Retinal pigment epithelial cell (primary cell): ENCODE data around the gene SFRP5.
A peak's percentile ranks its signal among the peaks of the same experiment; 100 is the strongest.

Experiments used
- DNase-seq: peaks from one replicate; pipeline ENCODE4 v3.0.0-alpha.2; 2010; ENCODE audit warnings: low read depth
- H3K4me3 ChIP-seq: 2 replicates; pipeline ENCODE4 v1.5.1; 2011; ENCODE audit warnings: mild to moderate bottlenecking, low read length, control low read depth, moderate library complexity
- TF ChIP-seq, protein P1 (sequence below): conservative IDR thresholded peaks from 2 replicates; pipeline ENCODE4 v1.5.1; 2011; ENCODE audit warnings: low read depth, low read length, control low read depth, inconsistent platforms

SFRP5 gene

GRCh38 chr10:97779492-97779891 lies 7.7 kb upstream of the SFRP5 start:
- no peak overlapping the region for H3K4me3 ChIP-seq
- DNase-seq: no peak
- TF ChIP-seq, protein P1, sequence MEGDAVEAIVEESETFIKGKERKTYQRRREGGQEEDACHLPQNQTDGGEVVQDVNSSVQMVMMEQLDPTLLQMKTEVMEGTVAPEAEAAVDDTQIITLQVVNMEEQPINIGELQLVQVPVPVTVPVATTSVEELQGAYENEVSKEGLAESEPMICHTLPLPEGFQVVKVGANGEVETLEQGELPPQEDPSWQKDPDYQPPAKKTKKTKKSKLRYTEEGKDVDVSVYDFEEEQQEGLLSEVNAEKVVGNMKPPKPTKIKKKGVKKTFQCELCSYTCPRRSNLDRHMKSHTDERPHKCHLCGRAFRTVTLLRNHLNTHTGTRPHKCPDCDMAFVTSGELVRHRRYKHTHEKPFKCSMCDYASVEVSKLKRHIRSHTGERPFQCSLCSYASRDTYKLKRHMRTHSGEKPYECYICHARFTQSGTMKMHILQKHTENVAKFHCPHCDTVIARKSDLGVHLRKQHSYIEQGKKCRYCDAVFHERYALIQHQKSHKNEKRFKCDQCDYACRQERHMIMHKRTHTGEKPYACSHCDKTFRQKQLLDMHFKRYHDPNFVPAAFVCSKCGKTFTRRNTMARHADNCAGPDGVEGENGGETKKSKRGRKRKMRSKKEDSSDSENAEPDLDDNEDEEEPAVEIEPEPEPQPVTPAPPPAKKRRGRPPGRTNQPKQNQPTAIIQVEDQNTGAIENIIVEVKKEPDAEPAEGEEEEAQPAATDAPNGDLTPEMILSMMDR: no peak

DNA sequence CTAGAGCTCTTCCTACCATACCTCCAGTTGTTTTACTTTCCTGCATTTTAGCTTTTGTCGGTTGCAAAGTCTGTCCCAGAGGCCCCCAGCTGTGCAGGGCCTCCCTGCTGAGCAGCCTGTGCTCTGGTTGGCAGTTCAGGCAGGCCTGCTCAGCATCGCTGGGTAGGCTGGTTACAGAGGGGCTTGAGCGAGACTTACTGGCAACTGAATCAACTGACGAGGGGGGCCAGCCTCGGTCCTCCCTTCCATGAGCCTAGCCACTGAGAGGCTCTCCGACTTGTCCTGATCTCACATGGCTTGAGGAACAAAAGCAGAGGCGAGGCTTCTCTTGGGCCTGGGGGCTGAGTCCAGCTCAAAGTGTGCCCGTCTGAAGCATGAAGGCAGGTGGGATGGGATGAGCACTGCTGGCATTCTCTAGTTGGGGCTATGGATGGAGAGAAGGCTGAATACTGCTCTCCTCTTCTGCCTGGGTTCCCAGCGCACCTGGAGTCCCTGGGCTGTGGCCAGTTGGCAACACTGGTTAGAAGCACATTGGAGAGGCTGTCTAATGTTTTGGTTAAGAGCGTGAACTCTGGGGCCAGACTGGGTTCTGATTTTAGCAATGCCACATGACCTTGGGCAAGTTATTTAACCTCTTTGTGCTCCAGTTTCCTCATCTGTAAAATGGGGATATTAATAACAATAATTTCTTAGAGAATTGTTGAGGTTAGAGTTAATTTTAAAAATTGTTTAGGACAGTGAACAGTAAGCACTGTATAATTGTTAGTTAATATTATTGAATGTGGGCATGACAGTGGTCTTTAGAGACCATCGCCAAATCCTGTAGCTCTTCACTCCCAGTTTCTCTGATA lies 6.9 kb upstream of the SFRP5 start:
- no peak overlapping the region for H3K4me3 ChIP-seq
- TF ChIP-seq, protein P1: no peak
- DNase-seq: no peak

DNA sequence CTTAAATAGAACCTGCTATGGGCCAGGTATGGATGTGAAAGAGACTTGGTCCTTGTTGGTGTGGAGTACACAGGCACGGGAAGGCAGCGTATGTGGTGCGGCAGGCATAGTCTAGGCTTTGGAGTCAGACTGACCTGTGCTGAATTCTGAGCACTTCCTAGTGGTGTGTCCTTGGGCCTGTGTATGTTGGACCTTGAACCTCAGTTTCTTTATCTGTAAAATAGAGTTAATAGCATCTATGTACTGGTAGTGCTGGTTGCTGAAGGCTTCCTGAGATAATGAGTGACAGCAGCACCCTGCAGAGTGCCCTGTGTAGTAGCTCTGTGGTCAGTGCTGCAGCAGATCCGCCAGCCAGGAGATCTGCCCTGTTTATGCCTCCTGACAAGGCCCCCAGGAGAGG lies 5.3 kb upstream of the SFRP5 start:
- TF ChIP-seq, protein P1: no peak
- no peak overlapping the region for H3K4me3 ChIP-seq
- no peak for DNase-seq

DNA sequence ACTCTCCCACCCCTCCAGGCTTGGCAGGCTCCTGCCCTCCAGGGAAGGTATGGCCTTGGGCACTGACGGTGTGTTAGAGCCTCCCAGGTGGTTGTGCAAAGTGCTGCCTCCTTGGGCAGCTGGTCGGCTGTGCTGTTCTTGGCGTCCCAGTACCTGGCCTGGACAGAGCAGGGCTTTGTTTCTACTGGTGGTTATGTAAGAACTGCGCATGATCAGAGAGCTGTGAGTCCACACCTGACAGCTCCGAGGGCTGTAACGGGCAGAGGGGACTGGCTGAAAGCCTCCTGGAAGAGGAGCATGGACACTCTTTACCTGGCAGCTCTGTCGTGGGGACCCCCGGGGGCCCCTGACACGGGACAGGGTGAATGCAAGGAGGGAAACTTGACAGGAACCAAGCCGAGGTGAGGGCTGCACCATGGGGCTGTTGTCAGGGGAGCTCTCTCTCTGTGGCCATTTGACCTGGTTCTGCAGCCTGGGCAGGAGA lies 3.1 kb upstream of the SFRP5 start:
- TF ChIP-seq, protein P1: no peak
- no peak for DNase-seq
- no peak overlapping the region for H3K4me3 ChIP-seq

DNA sequence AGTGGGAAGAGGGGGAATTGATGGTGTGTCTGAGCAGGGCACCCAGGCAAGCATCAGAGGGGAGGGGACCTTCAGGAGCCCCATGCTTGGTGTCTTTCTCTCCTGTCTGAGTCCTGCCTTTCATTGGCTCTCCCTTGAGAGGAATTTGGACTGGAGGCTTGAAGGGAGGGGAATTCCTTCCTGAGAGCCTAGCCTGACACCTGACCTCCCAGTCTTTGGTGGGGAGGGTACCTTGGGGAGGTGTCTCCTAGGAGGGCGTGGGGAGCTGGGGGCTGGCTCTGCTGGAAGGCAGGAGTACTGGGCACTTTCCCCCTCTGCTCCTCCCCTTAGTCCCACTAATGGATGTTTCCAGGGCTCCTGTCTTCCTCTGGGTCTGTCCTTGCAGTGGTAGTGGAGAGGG lies 1.3 kb upstream of the SFRP5 start:
- no peak for DNase-seq
- TF ChIP-seq, protein P1: no peak
- H3K4me3 ChIP-seq: no peak overlapping the region

DNA sequence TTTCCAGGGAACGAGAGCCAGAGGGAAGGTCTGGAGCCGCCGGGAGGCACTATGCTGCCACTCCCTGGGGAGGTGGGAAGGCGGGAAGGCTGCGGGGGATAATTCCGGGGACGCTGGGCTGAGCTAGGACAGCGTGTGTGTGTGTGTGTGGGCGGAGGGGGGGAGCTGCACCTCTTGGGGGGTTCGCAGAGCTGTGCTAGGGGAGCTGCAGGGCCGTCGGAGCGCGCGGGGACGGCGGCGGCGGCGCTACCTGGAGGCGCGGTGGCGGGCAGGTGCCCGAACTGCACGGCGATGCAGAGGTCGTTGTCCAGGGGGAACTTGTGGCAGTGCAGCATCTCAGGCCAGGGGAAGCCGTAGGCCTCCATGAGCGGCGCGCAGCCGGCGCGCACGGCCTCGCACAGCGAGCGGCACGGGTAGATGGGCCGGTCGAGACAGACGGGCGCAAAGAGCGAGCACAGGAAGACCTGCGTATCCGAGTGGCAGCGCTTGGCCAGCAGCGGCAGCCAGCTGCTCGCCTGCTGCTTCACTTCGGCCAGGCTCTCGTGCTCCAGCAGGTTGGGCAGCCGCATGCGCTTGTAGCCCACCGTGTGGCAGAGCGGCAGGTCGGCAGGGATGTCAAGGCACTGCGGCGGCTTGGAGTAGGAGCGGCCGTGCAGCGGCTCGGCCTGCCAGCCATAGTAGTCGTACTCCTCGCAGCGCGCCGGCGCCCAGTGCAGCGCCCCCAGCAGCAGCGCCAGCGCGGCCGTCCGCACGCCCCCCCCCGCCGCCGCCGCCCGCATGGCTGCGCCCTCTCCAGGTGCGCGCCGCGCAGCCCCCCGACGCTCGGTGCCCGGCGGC lies 526 bp downstream of the SFRP5 start:
- TF ChIP-seq, protein P1: peak; percentile 13
- DNase-seq: no peak
- peak overlapping the region; percentile 74 for H3K4me3 ChIP-seq
